ENCODE data around the gene PACRG.

PACRG gene

GRCh38 chr6:163127587-163127986, 399.8 kb downstream of the PACRG start:
- no peak for DNase-seq (ENCODE audit: low read depth in 2 of 2, low spot score in 1 of 2)

- no peak for DNase-seq (ENCODE audit: low read depth in 2 of 2, low spot score in 1 of 2)
Measured at GRCh38 chr6:163128324-163128723, 400.6 kb downstream of the PACRG start.

GRCh38 chr6:163132050-163132750, 404.4 kb downstream of the PACRG start:
- DNase-seq (ENCODE audit: low read depth in 2 of 2, low spot score in 1 of 2), result no peak

GRCh38 chr6:163133017-163133416, 405.2 kb downstream of the PACRG start:
- no peak for DNase-seq (ENCODE audit: low read depth in 2 of 2, low spot score in 1 of 2)

GRCh38 chr6:163133691-163134090, 405.9 kb downstream of the PACRG start:
- DNase-seq (ENCODE audit: low read depth in 2 of 2, low spot score in 1 of 2), result no peak

- no peak for DNase-seq (ENCODE audit: low read depth in 2 of 2, low spot score in 1 of 2)
Measured at GRCh38 chr6:163136681-163137397, 409.1 kb downstream of the PACRG start.

GRCh38 chr6:163137398-163137881, 409.7 kb downstream of the PACRG start:
- DNase-seq (ENCODE audit: low read depth in 2 of 2, low spot score in 1 of 2), result no peak

GRCh38 chr6:163146036-163146435, 418.3 kb downstream of the PACRG start:
- DNase-seq (ENCODE audit: low read depth in 2 of 2, low spot score in 1 of 2), result no peak

GRCh38 chr6:163147994-163148393, 420.2 kb downstream of the PACRG start:
- no peak for DNase-seq (ENCODE audit: low read depth in 2 of 2, low spot score in 1 of 2)

GRCh38 chr6:163148451-163149278, 420.9 kb downstream of the PACRG start:
- no peak for DNase-seq (ENCODE audit: low read depth in 2 of 2, low spot score in 1 of 2)

- DNase-seq (ENCODE audit: low read depth in 2 of 2, low spot score in 1 of 2), result no peak
Measured at GRCh38 chr6:163149279-163149848, 421.6 kb downstream of the PACRG start.

- no peak for DNase-seq (ENCODE audit: low read depth in 2 of 2, low spot score in 1 of 2)
Measured at GRCh38 chr6:163151212-163151611, 423.4 kb downstream of the PACRG start.

GRCh38 chr6:163152701-163153100, 424.9 kb downstream of the PACRG start:
- no peak for DNase-seq (ENCODE audit: low read depth in 2 of 2, low spot score in 1 of 2)

- no peak for DNase-seq (ENCODE audit: low read depth in 2 of 2, low spot score in 1 of 2)
Measured at GRCh38 chr6:163159110-163159509, 431.3 kb downstream of the PACRG start.

GRCh38 chr6:163159689-163160088, 431.9 kb downstream of the PACRG start:
- DNase-seq (ENCODE audit: low read depth in 2 of 2, low spot score in 1 of 2), result no peak

- DNase-seq (ENCODE audit: low read depth in 2 of 2, low spot score in 1 of 2), result no peak
Measured at GRCh38 chr6:163162007-163162873, 434.5 kb downstream of the PACRG start.

GRCh38 chr6:163162874-163163213, 435.1 kb downstream of the PACRG start:
- no peak for DNase-seq (ENCODE audit: low read depth in 2 of 2, low spot score in 1 of 2)

GRCh38 chr6:163164175-163164900, 436.6 kb downstream of the PACRG start:
- DNase-seq (ENCODE audit: low read depth in 2 of 2, low spot score in 1 of 2), result no peak

GRCh38 chr6:163165155-163165910, 437.6 kb downstream of the PACRG start:
- no peak for DNase-seq (ENCODE audit: low read depth in 2 of 2, low spot score in 1 of 2)

All from stimulated activated CD8-positive, alpha-beta memory T cell treated with anti-CD3 and anti-CD28 coated beads, Interleukin-4, amount 100 ng/mL, for 4 hours (primary cell).